ENCODE results near the gene RBBP4.

RBBP4 gene

DNA sequence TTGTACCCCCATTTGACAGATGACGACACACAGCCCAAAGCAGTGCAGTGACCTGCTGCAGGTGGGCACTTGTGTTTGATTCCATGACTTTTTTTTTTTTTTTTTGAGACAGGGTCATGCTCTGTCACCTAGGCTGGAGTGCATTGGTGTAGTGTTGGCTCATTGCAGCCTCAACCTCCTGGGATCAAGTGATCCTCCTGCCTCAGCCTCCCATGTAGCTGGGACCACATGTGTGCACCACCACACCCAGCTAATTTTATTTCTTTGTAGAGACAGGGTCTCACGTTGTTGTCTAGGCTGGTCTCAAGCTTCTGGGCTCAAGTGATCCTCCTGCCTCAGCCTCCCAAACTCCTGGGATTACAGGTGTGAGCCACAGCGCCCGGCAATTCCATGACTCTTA is 66.5 kb downstream of the RBBP4 start:
- in situ Hi-C loops (cut with MboI; ENCODE audit: low sequenced_read_pairs): no loop called here

DNA sequence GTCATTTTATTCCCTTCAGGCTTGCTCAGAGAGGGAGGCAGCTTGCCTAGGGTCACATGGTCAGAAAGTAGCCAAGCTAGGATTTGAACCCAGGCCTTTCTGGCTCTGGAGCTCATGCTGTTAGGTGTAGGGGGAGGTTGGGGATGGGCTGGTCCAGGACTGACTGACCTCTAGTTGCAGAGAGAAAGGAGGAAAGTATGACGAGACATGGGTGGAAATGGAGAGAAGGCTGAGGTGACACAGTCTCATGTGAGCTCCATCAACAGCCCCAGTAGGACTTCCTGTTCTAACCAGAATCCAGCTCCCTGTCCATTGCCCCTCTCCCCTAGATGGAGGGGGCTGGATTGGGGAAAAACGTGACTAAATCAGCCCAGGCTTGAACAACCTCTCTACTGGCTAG is 67.0 kb downstream of the RBBP4 start:
- in situ Hi-C loops (cut with MboI; ENCODE audit: low sequenced_read_pairs): no loop called here

DNA sequence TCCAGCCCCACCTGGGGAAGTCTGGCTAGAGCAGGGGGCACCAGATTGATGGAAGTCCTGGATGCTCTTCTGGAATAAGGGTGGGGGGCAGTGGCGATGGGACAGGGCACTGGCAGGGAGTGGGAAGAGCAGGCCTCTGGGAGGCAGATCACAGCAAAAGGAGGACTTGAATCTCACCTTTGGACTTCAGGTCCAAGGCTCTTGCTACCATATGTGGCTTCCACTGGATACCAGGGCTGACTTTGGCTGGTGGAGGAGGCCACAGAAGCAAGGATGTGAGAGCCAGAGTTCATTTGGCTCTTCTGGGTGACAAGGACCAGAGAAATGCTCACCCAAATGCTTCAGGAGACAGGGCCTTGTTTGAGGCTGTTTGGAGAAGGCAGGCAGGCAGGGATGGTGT is 67.5 kb downstream of the RBBP4 start:
- in situ Hi-C loops (cut with MboI; ENCODE audit: low sequenced_read_pairs): no loop called here

DNA sequence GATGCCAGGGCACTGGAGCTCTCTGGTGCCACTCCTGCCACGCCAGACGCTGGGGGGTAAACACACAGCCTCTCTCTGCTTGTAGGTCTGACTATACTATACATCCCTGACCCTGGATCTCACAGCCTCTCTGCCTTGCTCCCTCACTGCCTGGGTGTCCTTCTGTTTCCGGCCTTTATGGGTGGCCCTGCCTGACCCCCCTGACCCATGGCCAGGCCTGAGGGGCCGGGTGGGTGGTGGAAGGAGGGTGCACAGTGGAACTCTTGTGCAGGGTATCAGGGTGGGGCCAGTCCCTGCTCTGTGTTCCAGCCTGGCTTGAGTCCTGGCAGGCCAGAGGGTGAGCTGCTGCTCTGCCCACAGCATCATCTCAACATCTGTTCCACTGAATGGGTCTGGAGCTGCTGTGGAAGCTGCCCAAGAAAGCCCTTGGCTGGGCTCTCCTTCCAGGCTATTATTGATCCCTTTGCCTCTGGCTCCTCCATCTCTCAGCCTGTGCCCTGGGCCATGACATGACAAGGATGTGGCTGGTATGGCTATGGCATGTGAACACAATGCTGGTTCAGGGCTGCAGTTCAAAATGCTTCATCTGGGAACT is 68.8 kb downstream of the RBBP4 start:
- in situ Hi-C loops (cut with MboI; ENCODE audit: low sequenced_read_pairs): no loop called here

DNA sequence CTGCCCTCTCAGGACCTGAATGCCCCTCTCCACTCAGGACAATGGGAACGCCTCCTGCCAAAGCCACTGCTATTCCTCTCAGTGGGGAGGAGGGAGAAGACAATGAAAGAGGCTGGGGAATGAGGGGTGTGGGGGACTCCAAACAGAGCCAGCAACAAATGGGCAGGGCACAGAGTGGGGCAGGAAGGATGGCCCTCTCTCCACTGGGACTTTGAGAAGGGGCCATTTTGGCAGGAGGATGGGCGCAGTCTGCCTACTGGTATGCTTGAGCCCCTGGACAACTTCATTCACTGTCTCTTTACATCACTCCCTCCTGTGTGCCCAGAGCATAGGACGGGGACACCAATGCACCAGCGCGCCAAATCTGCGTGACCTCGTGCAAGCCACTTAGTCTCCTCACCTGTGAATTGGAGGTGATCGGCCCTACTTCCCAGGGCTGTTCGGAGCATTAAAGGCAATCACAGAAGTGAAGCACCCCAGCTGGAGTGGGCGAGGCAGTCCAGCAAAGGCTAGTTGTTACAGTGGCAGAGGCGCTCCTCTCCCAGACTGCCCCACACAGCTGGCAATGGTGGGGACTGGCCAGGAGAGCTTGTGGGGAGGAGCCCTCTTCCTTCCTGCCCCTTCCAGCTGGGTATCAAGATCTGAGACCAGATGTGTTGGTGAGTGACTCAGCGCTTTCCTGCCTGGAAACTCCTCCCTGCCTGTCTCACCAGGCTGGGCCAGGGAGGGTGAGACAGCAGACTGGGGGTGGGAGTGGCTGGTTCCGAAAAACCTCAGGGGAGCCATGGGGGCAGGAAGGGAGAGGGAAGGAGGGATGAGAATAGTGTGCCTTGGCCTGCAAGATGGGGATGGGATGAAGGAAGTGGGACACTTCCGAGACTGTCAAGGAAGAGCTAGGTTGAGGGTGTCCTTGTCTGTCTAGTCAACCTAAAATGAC is 73.9 kb downstream of the RBBP4 start:
- in situ Hi-C loops (cut with MboI; ENCODE audit: low sequenced_read_pairs): no loop called here

DNA sequence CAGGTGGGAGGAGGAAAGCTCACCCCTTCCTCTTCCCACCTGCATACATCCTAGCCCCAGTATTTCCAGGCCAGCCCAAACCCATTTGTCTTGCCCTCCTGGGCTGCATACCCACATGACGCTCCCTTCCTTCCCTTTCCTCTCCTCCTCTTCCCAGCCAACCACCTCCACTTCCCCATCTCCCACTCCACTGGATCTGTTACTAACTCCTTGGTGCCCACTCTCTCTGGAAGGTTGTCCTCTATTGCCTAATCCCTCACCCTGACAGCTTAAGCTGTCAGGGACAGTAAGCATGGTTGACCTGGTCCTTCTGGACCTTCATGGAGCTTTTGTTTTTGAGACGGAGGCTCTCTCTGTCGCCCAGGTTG is 74.6 kb downstream of the RBBP4 start:
- in situ Hi-C loops (cut with MboI; ENCODE audit: low sequenced_read_pairs): no loop called here

DNA sequence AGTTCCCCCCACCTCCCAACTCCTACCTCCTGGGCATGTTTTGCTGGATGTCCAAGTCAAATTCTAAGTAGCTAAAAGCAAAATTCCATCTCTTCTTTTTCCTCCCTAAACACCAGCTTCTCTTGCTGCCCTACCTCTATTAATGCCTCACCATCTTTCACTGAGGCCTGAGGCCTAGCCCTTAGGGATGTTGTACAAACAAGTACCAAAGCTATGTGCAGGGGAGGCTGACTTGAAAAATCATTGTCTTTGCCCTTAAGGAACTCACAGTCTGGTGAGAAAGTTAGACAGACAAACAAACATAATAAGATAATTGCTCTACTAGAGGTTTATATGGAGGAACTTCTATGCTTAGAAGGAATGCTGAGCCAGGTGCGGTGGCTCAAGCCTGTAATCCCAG is 76.9 kb downstream of the RBBP4 start:
- in situ Hi-C loops (cut with MboI; ENCODE audit: low sequenced_read_pairs): no loop called here

DNA sequence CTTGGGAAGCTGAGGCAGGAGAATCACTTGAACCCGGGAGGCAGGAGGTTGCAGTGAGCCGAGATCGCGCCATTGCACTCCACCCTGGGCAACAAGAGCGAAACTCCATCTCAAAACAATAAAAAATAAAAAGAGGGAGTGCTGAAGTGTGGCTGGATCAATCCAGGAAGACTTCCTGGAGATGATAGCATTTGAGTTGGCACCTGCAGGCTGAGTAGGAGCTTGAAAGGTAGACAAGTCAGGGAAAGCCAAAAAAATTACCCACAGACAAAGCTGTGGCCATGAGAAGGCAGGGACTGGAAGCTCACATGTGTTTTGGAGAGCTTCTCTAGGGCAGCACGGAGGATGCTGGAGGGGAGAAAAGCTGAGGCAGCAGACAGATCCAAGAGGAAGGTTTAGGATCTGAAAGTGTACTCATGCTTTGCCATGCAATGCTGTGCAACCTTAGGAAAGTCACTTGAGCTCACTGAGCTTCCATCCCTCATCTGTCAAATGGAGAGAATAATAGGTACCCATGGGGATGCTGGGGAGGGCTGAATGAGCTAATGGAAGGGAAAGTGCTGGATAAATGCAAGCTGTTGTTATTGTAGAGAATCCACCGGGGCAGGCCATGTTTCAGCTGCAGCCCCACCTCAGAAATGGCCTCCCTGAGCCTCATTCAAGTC is 77.5 kb downstream of the RBBP4 start:
- in situ Hi-C loops (cut with MboI; ENCODE audit: low sequenced_read_pairs): no loop called here

DNA sequence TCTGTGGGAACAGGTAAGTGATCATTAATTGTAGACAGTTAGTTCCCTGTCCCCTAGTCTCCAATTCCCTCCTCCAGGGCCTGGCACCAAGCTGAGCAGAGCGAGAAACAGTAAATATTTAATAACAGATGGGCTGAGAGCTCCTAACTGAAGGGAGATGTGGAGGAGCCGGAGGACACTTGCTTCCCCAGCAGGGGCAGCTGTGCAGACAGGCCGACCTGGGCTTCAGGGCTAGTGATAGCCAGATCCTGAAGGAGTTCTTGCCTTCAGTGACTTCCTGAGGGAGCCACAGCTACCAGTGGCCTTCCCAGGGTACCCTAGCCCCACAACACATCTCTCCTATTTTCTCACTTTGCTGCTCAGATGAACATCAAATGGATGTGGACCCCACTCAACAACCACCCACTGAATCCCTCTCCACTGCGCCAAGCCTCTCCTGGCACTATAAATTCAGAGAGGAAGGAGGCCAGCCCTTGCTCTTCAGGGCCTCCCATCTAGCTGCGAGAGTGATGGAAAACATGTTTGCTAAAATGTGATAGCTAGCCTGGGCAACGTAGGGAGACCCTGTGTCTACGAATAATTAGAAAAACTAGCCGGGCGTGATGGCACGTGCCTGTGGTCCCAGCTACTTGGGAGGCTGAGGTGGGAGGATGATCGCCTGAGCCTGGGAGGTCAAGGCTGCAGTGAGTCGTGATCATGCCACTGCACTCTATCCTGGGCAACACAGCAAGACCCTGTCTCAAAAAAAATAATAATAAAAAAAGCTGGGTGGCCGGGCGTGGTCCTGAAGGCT is 78.4 kb downstream of the RBBP4 start:
- in situ Hi-C loops (cut with MboI; ENCODE audit: low sequenced_read_pairs): no loop called here

DNA sequence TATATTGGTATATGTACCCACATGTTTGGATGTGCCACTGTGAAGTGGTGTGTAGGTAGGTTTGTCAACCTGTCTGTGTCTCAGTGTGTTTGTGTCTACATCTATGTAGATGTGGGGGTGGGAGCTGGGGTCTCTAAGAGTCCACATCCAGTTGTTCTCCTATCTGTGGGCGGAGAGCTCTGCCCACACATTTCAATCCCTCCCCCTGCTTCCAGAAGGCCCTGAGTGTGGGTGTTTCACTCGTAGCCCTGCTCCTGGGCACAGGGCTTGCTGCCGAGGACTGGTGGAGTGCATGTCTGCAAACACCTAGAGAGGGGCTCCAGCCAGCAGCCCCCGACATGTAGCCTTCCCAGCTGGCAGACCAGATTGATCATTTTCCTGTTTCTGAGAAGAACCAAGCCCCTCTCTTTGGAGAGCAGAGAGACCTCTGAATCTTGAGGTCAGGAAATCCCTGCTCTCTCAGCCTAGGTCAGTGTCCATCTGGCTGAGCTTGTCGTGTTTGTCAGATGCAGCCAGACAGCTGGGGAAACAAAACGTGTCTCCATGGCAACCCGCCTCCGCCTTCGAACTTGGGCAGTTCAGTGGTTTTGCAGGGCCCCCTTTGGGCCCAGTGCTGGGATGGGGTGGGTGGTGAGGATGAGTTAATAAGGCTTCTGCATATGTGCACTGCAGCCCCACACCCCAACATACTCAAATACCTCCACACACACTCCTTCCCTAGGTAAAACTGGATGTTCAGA is 82.7 kb downstream of the RBBP4 start:
- in situ Hi-C loops (cut with MboI; ENCODE audit: low sequenced_read_pairs): no loop called here

Data from HL-60/S4 treated with retinoic acid at 250 ng/mL for 4 days and 3 days (cell line).